Measurements from ENCODE around the gene TCAIM.

TCAIM gene

GRCh38 chr3:44338010-44338827, at the start of gene TCAIM:
TSS of gene TCAIM (plus strand) at chr3:44338766. CDS start at chr3:44354783, 16,017 bp downstream.
- peak; percentile 98 for DNase-seq (ENCODE audit: low read depth)

GRCh38 chr3:44289882-44290462, 48.6 kb upstream of the TCAIM start:
- no peak for DNase-seq (ENCODE audit: low read depth)

- no peak for DNase-seq (ENCODE audit: low read depth)
Measured at GRCh38 chr3:44292276-44292675, 46.3 kb upstream of the TCAIM start.

GRCh38 chr3:44292947-44293346, 45.6 kb upstream of the TCAIM start:
- DNase-seq (ENCODE audit: low read depth), result no peak

- no peak for DNase-seq (ENCODE audit: low read depth)
Measured at GRCh38 chr3:44297255-44297654, 41.3 kb upstream of the TCAIM start.

GRCh38 chr3:44301746-44302145, 36.8 kb upstream of the TCAIM start:
- DNase-seq (ENCODE audit: low read depth), result no peak

GRCh38 chr3:44309500-44309899, 29.1 kb upstream of the TCAIM start:
- DNase-seq (ENCODE audit: low read depth), result no peak

- no peak for DNase-seq (ENCODE audit: low read depth)
Measured at GRCh38 chr3:44318891-44319311, 19.7 kb upstream of the TCAIM start.

- DNase-seq (ENCODE audit: low read depth), result no peak
Measured at GRCh38 chr3:44321335-44321734, 17.2 kb upstream of the TCAIM start.

- DNase-seq (ENCODE audit: low read depth), result peak; percentile 54
Measured at GRCh38 chr3:44323341-44323955, 15.1 kb upstream of the TCAIM start.

- no peak for DNase-seq (ENCODE audit: low read depth)
Measured at GRCh38 chr3:44324584-44324983, 14.0 kb upstream of the TCAIM start.

GRCh38 chr3:44326019-44326418, 12.5 kb upstream of the TCAIM start:
- no peak for DNase-seq (ENCODE audit: low read depth)

- no peak for DNase-seq (ENCODE audit: low read depth)
Measured at GRCh38 chr3:44326515-44326914, 12.1 kb upstream of the TCAIM start.

GRCh38 chr3:44329946-44330345, 8.6 kb upstream of the TCAIM start:
- DNase-seq (ENCODE audit: low read depth), result no peak

- no peak for DNase-seq (ENCODE audit: low read depth)
Measured at GRCh38 chr3:44330444-44330843, 8.1 kb upstream of the TCAIM start.

GRCh38 chr3:44334326-44334725, 4.2 kb upstream of the TCAIM start:
- no peak for DNase-seq (ENCODE audit: low read depth)

GRCh38 chr3:44337248-44337785, 1.2 kb upstream of the TCAIM start:
- no peak for DNase-seq (ENCODE audit: low read depth)

GRCh38 chr3:44338828-44339127, 212 bp downstream of the TCAIM start:
- no peak for DNase-seq (ENCODE audit: low read depth)

GRCh38 chr3:44339181-44340057, 853 bp downstream of the TCAIM start:
- no peak for DNase-seq (ENCODE audit: low read depth)

- no peak for DNase-seq (ENCODE audit: low read depth)
Measured at GRCh38 chr3:44340058-44340395, 1.5 kb downstream of the TCAIM start.

- no peak for DNase-seq (ENCODE audit: low read depth)
Measured at GRCh38 chr3:44342176-44342790, 3.7 kb downstream of the TCAIM start.

GRCh38 chr3:44343421-44343820, 4.9 kb downstream of the TCAIM start:
- no peak for DNase-seq (ENCODE audit: low read depth)

All from activated T-cell treated with anti-CD3 and anti-CD28 coated beads for 1 hour (primary cell).